ENCODE measurements around the gene PI16. TPM values are rescaled to one million over a fixed set of nuclear protein-coding genes. Genes with fewer than 3 reads are reported as not detected.

PI16 gene
- total and polyA plus RNA-seq, 8 donors, result 0.15 to 2.5 (median 0.70) TPM

DNA sequence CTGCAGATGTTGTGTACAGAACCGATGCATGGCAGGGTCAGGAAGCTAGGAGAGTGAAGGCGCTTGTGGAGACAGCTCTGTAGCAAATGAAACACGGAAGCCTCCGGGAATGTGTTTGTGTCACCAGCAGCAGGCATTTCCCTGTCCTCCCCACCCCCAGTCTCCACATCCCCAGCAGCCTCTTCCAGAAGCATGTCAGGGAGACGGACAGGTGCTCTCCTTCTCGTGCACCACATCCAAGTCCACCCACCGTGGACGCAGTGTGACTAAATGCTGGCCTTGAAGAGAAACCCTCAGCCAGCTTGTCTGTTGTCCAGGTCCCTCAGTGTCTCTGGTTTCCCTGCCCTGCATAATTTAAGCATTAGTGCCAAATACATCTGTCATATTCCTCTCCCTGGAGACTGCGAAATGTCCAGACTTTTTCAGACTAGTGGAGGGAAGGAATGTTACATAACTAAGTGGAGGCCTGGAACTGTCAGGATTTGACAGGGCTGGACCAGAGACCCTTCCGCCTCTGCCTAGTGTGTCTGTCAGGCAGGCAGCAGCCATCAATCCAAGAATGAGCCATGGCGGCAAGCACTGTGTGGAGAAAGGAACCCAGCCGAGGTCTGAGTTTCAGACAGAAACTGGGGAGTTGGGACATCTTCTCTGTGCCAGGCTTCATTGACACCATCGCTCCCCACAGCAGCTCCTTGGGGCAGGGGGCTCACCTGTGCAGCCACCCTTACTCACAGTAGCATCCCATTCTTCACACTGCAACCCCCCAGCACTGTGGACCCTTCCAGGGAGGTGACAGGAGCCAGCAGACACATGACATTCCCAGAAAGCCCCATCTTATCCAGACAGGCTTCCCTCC lies 26.6 kb upstream of the PI16 start:
- H3K27me3 ChIP-seq, result no peaks in the 10 kb centered on the region
- H3K27ac ChIP-seq, result peak overlapping the region in 1 of 2 donors; percentile 18
- peaks cover 0 to 31% of the 10 kb centered on the region in 2 donors for H3K36me3 ChIP-seq
- DNase-seq (no peak), ATAC-seq (no peak)
- no peak overlapping the region for H3K4me3 ChIP-seq
- no peaks in the 10 kb centered on the region for H3K9me3 ChIP-seq
- TF ChIP-seq, protein P1, sequence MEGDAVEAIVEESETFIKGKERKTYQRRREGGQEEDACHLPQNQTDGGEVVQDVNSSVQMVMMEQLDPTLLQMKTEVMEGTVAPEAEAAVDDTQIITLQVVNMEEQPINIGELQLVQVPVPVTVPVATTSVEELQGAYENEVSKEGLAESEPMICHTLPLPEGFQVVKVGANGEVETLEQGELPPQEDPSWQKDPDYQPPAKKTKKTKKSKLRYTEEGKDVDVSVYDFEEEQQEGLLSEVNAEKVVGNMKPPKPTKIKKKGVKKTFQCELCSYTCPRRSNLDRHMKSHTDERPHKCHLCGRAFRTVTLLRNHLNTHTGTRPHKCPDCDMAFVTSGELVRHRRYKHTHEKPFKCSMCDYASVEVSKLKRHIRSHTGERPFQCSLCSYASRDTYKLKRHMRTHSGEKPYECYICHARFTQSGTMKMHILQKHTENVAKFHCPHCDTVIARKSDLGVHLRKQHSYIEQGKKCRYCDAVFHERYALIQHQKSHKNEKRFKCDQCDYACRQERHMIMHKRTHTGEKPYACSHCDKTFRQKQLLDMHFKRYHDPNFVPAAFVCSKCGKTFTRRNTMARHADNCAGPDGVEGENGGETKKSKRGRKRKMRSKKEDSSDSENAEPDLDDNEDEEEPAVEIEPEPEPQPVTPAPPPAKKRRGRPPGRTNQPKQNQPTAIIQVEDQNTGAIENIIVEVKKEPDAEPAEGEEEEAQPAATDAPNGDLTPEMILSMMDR (IDR thresholded peaks at IDR 0.05), result no peak
- intact Hi-C loops (cut with DNase I), result no loop called here
- H3K4me1 ChIP-seq, result peaks cover 0 to 6% of the 10 kb centered on the region in 2 donors

GRCh38 chr6:36928547-36928918 lies 26.0 kb upstream of the PI16 start:
- no peak overlapping the region for H3K4me3 ChIP-seq
- H3K36me3 ChIP-seq, result peaks cover 0 to 25% of the 10 kb centered on the region in 2 donors
- no peaks in the 10 kb centered on the region for H3K27me3 ChIP-seq
- TF ChIP-seq, protein P1 (IDR thresholded peaks at IDR 0.05), result no peak
- DNase-seq (no peak), ATAC-seq (no peak)
- intact Hi-C loops (cut with DNase I), result no loop called here
- H3K27ac ChIP-seq, result no peak overlapping the region
- no peaks in the 10 kb centered on the region for H3K9me3 ChIP-seq
- H3K4me1 ChIP-seq, result peaks cover 0 to 6% of the 10 kb centered on the region in 2 donors

DNA sequence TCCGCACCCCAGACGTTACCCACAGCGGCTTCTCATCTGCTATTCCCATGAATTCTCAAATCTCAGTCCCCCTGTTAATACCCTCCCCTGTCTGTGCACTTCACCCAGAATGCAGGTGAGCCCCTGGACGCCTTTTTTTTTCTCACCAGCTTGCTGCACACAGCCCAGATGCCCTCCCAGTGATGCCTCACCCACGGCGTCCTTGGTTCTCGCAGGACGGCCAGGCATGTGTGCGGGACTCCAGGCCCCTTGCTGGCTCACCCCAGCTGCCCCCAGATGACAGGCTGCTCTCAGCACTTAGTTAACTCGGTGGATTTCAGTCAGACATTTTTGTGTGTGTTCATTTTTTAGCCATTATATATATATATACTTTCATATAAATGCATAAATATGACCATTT lies 25.4 kb upstream of the PI16 start:
- DNase-seq (no peak), ATAC-seq (no peak)
- no peak overlapping the region for H3K4me3 ChIP-seq
- intact Hi-C loops (cut with DNase I), result no loop called here
- H3K9me3 ChIP-seq, result no peaks in the 10 kb centered on the region
- no peak overlapping the region for H3K27ac ChIP-seq
- peaks cover 0 to 18% of the 10 kb centered on the region in 2 donors for H3K36me3 ChIP-seq
- TF ChIP-seq, protein P1 (IDR thresholded peaks at IDR 0.05), result no peak
- no peaks in the 10 kb centered on the region for H3K27me3 ChIP-seq
- peaks cover 0 to 6% of the 10 kb centered on the region in 2 donors for H3K4me1 ChIP-seq

- TF ChIP-seq, protein P1 (IDR thresholded peaks at IDR 0.05), result no peak
- Histone ChIP-seq H3K36me3 (peaks cover 0 to 14% of the 10 kb centered on the region in 2 donors), H3K4me1 (peaks cover 0 to 6% of the 10 kb centered on the region in 2 donors), H3K4me3 (no peak overlapping the region), H3K27me3 (no peaks in the 10 kb centered on the region), H3K27ac (no peak overlapping the region), H3K9me3 (no peaks in the 10 kb centered on the region)
- intact Hi-C loops (cut with DNase I), result no loop called here
- DNase-seq (peak in 1 of 4 donors; percentile 44), ATAC-seq (peak; percentile 35)
Observed at GRCh38 chr6:36929607-36930006, 24.9 kb upstream of the PI16 start.

- H3K4me3 ChIP-seq, result no peak overlapping the region
- DNase-seq, result no peak
- no peak for ATAC-seq
- H3K9me3 ChIP-seq, result no peaks in the 10 kb centered on the region
- H3K4me1 ChIP-seq, result peaks cover 0 to 6% of the 10 kb centered on the region in 2 donors
- H3K27me3 ChIP-seq, result no peaks in the 10 kb centered on the region
- intact Hi-C loops (cut with DNase I), result no loop called here
- H3K36me3 ChIP-seq, result peaks cover 0 to 5% of the 10 kb centered on the region in 2 donors
- TF ChIP-seq, protein P1 (IDR thresholded peaks at IDR 0.05), result no peak
- H3K27ac ChIP-seq, result no peak overlapping the region
Observed at GRCh38 chr6:36930483-36930882, 24.1 kb upstream of the PI16 start.

All from left lung (tissue), 10 donors.